ENCODE measurements around the gene SF3B6.
"Not testable (repeated sequence)": the region's sequence is repeated elsewhere in the genome, so short reads cannot be mapped to it uniquely, and the experiment has no call there.

Gene SF3B6

DNA sequence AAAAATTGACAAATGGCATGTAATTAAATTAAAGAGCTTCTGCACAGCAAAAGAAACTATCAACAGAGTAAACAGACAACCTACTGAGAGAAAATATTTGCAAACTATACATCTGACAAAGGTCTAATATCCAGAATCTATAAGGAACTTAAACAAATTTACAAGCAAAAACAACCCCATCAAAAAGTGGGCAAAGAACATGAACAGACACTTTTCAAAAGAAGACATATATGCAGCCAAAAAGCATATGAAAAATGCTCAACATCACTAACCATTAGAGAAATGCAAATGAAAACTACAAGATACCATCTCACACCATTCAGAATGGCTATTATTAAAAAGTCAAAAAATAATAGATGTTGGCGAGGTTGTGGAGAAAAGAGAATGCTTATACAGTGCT, 33.3 kb upstream of the SF3B6 start:
- H3K4me3 ChIP-seq (ENCODE audit: low read depth, low read length); H3K36me3 ChIP-seq (ENCODE audit: control insufficient read depth, insufficient read depth, low read length); H3K9ac ChIP-seq (ENCODE audit: low read depth, low read length); H3K27me3 ChIP-seq (ENCODE audit: control insufficient read depth, insufficient read depth, low read length); H3K4me1 ChIP-seq (ENCODE audit: control insufficient read depth, insufficient read depth, low read length); H3K9me3 ChIP-seq (ENCODE audit: control insufficient read depth, insufficient read depth, low read length): not testable (repeated sequence)

DNA sequence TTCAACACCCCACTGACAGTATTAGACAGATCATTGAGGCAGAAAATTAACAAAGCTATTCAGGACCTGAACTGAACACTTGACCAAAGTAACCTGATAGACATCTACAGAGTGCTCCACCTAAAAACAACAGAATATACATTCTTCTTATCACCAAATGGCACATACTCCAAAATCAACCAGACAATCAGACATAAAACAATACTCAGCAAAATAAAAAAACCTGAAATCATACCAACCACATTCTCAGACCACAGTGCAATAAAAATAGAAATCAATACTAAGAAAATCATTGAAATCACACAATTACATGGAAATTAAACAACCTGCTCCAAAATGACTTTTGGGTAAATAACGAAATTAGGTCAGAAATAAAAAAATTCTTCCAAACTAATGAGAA, 31.2 kb upstream of the SF3B6 start:
- H3K27me3 ChIP-seq (ENCODE audit: control insufficient read depth, insufficient read depth, low read length) = no peaks in the 10 kb centered on the region
- no peak overlapping the region for H3K4me3 ChIP-seq (ENCODE audit: low read depth, low read length)
- H3K36me3 ChIP-seq (ENCODE audit: control insufficient read depth, insufficient read depth, low read length) = no peaks in the 10 kb centered on the region
- no peak overlapping the region for H3K9ac ChIP-seq (ENCODE audit: low read depth, low read length)
- no peaks in the 10 kb centered on the region for H3K4me1 ChIP-seq (ENCODE audit: control insufficient read depth, insufficient read depth, low read length)
- no peaks in the 10 kb centered on the region for H3K9me3 ChIP-seq (ENCODE audit: control insufficient read depth, insufficient read depth, low read length)

DNA sequence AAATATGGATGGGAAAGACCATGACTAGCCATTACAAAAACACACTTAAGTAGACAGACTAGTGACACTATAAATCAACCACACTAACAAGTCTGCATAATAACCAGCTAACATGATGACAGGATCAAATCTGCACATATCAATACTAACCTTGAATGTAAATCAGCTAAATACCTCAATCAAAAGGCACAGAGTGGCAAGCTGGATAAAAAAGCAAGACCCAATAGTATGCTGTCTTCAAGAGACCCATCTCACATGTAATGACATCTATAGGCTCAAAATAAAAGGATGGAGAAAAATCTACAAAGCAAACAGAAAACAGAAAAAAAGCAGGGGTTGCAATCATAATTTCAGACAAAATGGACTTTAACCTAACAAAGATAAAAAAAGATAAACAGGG, 30.7 kb upstream of the SF3B6 start:
- no peaks in the 10 kb centered on the region for H3K27me3 ChIP-seq (ENCODE audit: control insufficient read depth, insufficient read depth, low read length)
- no peaks in the 10 kb centered on the region for H3K36me3 ChIP-seq (ENCODE audit: control insufficient read depth, insufficient read depth, low read length)
- no peaks in the 10 kb centered on the region for H3K9me3 ChIP-seq (ENCODE audit: control insufficient read depth, insufficient read depth, low read length)
- no peak overlapping the region for H3K4me3 ChIP-seq (ENCODE audit: low read depth, low read length)
- H3K4me1 ChIP-seq (ENCODE audit: control insufficient read depth, insufficient read depth, low read length) = no peaks in the 10 kb centered on the region
- no peak overlapping the region for H3K9ac ChIP-seq (ENCODE audit: low read depth, low read length)

DNA sequence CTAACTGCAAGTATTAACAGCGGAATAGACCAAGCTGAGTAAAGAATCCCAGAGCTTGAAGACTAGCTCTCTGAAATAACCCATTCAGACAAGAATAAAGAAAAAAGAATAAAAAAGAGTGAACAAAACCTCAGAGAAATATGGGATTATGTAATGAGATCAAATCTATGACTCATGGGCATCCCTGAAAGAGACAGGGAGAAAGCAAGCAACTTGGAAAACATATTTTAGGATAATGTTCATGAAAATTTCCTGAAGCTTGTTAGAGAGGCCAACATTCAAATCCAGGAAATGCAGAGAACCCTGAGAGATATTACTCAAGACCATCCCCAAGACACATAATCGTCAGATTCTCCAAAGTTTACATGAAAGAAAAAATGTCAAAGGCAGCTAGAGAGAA, 29.7 kb upstream of the SF3B6 start:
- Histone ChIP-seq H3K36me3 (ENCODE audit: control insufficient read depth, insufficient read depth, low read length) (no peaks in the 10 kb centered on the region), H3K4me1 (ENCODE audit: control insufficient read depth, insufficient read depth, low read length) (no peaks in the 10 kb centered on the region), H3K4me3 (ENCODE audit: low read depth, low read length) (no peak overlapping the region), H3K27me3 (ENCODE audit: control insufficient read depth, insufficient read depth, low read length) (no peaks in the 10 kb centered on the region), H3K9me3 (ENCODE audit: control insufficient read depth, insufficient read depth, low read length) (no peaks in the 10 kb centered on the region), H3K9ac (ENCODE audit: low read depth, low read length) (no peak overlapping the region)

DNA sequence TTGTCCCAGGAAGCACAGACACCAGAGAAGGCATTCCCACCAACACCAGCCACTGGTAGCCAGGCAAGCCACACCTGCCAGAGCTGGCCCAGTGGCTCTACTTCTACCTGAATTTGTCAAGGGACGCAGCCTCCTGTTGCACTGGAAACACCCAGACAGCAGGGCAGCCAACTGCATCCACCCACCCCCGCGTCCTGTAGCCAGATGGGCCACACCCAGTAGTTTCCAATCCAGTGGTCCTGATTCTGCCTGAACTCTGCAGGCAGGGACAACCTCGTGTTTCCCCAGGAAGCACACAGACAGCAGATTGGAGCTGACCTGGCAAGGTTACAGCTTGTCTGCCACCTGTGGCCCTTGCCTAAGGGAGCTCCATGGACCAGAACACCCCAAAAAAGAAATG, 28.8 kb upstream of the SF3B6 start:
- Histone ChIP-seq H3K9me3 (ENCODE audit: control insufficient read depth, insufficient read depth, low read length) (no peaks in the 10 kb centered on the region), H3K4me3 (ENCODE audit: low read depth, low read length) (no peak overlapping the region)

DNA sequence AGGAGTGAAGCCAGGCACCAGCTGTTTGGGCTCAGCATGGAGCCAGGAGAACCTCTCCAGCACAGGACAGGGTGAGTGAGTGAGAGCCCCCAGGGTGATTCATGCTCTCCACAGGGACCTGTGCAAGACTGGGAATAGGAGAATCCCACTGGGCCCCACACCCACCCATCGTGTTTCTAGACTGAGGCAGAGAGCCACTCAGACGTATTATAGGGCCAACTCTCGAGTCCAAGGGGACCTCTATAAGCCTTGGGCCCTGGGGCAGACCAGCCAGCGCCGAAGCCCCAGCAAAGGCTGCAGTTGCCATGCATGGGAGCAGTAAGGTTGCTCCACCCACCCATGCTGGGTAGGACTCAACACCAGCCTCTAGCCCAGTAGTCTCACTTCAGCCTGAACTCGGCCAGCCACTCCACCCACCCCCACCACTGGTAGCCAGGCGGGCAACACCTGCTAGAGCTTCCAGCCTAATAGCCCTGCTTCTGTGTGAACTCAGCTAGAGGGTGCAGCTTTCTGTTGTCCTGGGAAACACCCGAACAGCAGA, 28.1 kb upstream of the SF3B6 start:
- H3K27me3 ChIP-seq (ENCODE audit: control insufficient read depth, insufficient read depth, low read length) = no peaks in the 10 kb centered on the region
- H3K9ac ChIP-seq (ENCODE audit: low read depth, low read length) = no peak overlapping the region
- no peak overlapping the region for H3K4me3 ChIP-seq (ENCODE audit: low read depth, low read length)
- no peaks in the 10 kb centered on the region for H3K36me3 ChIP-seq (ENCODE audit: control insufficient read depth, insufficient read depth, low read length)
- no peaks in the 10 kb centered on the region for H3K9me3 ChIP-seq (ENCODE audit: control insufficient read depth, insufficient read depth, low read length)
- no peaks in the 10 kb centered on the region for H3K4me1 ChIP-seq (ENCODE audit: control insufficient read depth, insufficient read depth, low read length)

More for the DNA sequence above, 28.8 kb upstream of the SF3B6 start:
- H3K27me3 ChIP-seq (ENCODE audit: control insufficient read depth, insufficient read depth, low read length) = no peaks in the 10 kb centered on the region
- no peaks in the 10 kb centered on the region for H3K4me1 ChIP-seq (ENCODE audit: control insufficient read depth, insufficient read depth, low read length)
- no peak overlapping the region for H3K9ac ChIP-seq (ENCODE audit: low read depth, low read length)
- H3K36me3 ChIP-seq (ENCODE audit: control insufficient read depth, insufficient read depth, low read length) = no peaks in the 10 kb centered on the region

DNA sequence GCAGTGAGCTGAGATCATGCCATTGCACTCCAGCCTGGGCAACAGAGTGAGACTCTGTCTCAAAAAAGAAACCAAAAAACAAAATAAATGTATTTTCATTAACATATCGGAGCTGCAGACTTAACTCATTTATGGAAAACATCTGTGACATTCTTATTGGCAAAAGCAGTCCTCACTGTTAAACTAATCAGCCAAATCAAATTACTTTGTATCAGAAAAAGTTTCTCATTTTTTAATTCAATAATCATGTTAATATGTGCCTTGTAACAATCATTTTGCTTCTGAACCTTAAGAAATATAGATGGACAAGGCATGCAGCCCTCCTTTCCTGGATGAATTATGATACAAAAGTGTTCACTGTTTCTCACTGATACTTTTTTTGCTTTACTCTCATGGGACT, 26.6 kb upstream of the SF3B6 start:
- H3K9me3 ChIP-seq (ENCODE audit: control insufficient read depth, insufficient read depth, low read length) = no peaks in the 10 kb centered on the region
- no peaks in the 10 kb centered on the region for H3K4me1 ChIP-seq (ENCODE audit: control insufficient read depth, insufficient read depth, low read length)
- no peaks in the 10 kb centered on the region for H3K36me3 ChIP-seq (ENCODE audit: control insufficient read depth, insufficient read depth, low read length)
- H3K27me3 ChIP-seq (ENCODE audit: control insufficient read depth, insufficient read depth, low read length) = no peaks in the 10 kb centered on the region
- no peak overlapping the region for H3K4me3 ChIP-seq (ENCODE audit: low read depth, low read length)
- H3K9ac ChIP-seq (ENCODE audit: low read depth, low read length) = no peak overlapping the region

DNA sequence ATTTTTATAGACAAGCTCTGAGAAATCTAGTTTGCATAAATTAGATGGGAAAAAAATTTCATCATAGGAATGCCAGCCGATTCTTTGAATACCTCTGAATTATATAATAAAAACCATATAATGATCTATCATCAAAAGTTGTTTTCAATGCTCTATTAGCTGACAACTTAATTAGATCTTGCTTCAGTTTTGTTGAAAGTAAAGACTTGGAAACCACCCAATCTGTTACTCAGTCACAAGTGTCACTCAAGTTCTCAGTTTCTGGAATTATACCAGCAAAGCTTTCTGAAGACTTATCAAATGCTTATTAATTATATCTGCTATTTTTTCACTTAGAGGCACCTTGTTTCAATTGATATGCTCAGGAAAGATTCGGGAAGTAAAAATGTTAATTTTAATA, 25.9 kb upstream of the SF3B6 start:
- Histone ChIP-seq H3K9me3 (ENCODE audit: control insufficient read depth, insufficient read depth, low read length) (no peaks in the 10 kb centered on the region), H3K36me3 (ENCODE audit: control insufficient read depth, insufficient read depth, low read length) (no peaks in the 10 kb centered on the region), H3K27me3 (ENCODE audit: control insufficient read depth, insufficient read depth, low read length) (no peaks in the 10 kb centered on the region), H3K4me3 (ENCODE audit: low read depth, low read length) (no peak overlapping the region), H3K9ac (ENCODE audit: low read depth, low read length) (no peak overlapping the region), H3K4me1 (ENCODE audit: control insufficient read depth, insufficient read depth, low read length) (no peaks in the 10 kb centered on the region)

DNA sequence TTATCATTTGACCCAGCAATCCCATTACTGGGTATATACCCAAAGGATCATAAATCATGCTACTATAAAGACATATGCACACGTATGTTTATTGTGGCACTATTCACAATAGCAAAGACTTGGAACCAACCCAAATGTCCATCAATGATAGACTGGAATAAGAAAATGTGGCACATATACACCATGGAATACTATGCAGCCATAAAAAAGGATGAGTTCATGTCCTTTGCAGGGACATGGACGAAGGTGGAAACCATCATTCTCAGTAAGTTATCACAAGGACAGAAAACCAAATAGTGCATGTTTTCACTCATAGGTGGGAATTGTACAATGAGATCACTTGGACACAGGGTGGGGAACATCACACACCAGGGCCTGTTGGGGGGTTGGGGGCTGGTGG, 24.6 kb upstream of the SF3B6 start:
- not testable (repeated sequence) for H3K4me3 ChIP-seq (ENCODE audit: low read depth, low read length); H3K9ac ChIP-seq (ENCODE audit: low read depth, low read length); H3K9me3 ChIP-seq (ENCODE audit: control insufficient read depth, insufficient read depth, low read length); H3K27me3 ChIP-seq (ENCODE audit: control insufficient read depth, insufficient read depth, low read length); H3K36me3 ChIP-seq (ENCODE audit: control insufficient read depth, insufficient read depth, low read length); H3K4me1 ChIP-seq (ENCODE audit: control insufficient read depth, insufficient read depth, low read length)

DNA sequence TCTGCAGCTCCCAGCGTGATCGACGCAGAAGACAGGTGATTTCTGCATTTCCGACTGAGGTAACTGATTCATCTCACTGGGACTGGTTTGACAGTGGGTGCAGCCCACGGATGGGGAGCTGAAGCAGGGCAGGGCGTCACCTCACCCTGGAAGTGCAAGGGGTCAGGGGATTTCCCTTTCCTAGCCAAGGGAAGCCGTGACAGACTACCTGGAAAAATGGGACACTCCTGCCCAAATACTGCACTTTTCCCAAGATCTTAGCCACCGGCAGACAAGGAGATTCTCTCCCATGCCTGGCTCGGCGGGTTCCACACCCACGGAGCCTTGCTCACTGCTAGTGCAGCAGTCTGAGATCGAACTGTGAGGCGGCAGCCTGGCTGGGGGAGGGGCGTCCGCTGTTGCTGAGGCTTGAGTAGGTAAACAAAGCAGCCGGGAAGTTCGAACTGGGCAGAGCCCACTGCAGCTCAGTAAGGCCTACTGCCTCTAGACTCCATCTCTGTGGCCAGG, 19.1 kb upstream of the SF3B6 start:
- peak overlapping the region; percentile 32 for H3K4me3 ChIP-seq (ENCODE audit: low read depth, low read length)
- not testable (repeated sequence) for H3K4me1 ChIP-seq (ENCODE audit: control insufficient read depth, insufficient read depth, low read length); H3K9me3 ChIP-seq (ENCODE audit: control insufficient read depth, insufficient read depth, low read length); H3K27me3 ChIP-seq (ENCODE audit: control insufficient read depth, insufficient read depth, low read length); H3K36me3 ChIP-seq (ENCODE audit: control insufficient read depth, insufficient read depth, low read length)
- H3K9ac ChIP-seq (ENCODE audit: low read depth, low read length) = peak overlapping the region; percentile 24

DNA sequence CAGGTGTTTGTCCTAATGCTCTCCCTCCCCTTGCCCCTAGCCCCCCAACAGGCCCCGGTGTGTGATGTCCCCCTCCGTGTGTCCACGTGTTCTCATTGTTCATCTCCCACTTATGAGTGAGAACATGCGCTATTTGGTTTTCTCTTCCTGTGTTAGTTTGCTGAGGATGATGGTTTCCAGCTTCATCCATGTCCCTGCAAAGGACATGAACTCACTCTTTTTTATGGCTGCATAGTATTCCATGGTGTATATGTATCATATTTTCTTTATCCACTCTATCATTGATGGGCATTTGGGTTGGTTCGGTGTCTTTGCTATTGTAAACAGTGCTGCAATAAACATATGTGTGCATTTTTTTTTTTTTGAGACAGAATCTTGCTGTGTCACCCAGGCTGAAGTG, 17.1 kb upstream of the SF3B6 start:
- H3K9me3 ChIP-seq (ENCODE audit: control insufficient read depth, insufficient read depth, low read length); H3K27me3 ChIP-seq (ENCODE audit: control insufficient read depth, insufficient read depth, low read length); H3K9ac ChIP-seq (ENCODE audit: low read depth, low read length); H3K4me1 ChIP-seq (ENCODE audit: control insufficient read depth, insufficient read depth, low read length); H3K4me3 ChIP-seq (ENCODE audit: low read depth, low read length); H3K36me3 ChIP-seq (ENCODE audit: control insufficient read depth, insufficient read depth, low read length): not testable (repeated sequence)

DNA sequence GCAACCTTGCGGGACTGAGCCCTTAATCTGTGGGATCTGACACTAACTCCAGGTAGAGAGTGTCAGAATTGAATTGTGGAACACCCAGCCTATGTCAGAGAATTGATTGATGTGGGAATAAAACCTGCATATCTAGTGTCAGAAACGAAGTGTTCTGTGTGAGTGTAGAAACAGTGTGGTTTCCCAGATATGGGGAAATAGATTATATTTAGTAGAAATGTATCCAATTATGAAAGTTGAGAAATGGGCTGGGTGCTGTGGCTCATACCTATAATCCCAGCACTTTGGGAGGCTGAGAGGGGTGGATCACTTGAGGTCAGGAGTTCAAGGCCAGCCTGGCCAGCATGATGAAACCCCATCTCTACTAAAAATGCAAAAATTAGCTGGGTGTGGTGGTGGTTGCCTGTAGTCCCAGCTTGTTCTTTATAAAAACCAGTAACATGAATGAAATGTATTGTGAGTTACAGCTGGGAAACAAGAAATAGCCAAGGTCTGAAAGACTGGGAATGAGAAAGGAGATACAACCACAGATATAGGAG, 12.8 kb upstream of the SF3B6 start:
- H3K4me3 ChIP-seq (ENCODE audit: low read depth, low read length) = no peak overlapping the region
- H3K36me3 ChIP-seq (ENCODE audit: control insufficient read depth, insufficient read depth, low read length) = no peaks in the 10 kb centered on the region
- no peak overlapping the region for H3K9ac ChIP-seq (ENCODE audit: low read depth, low read length)
- no peaks in the 10 kb centered on the region for H3K9me3 ChIP-seq (ENCODE audit: control insufficient read depth, insufficient read depth, low read length)
- H3K27me3 ChIP-seq (ENCODE audit: control insufficient read depth, insufficient read depth, low read length) = no peaks in the 10 kb centered on the region
- no peaks in the 10 kb centered on the region for H3K4me1 ChIP-seq (ENCODE audit: control insufficient read depth, insufficient read depth, low read length)

Measured in iPS-15b (cell line).